Mesothelial cell of epicardium (in vitro differentiated cells): ENCODE data around the gene CKS2. TPM values are rescaled to one million over a fixed set of nuclear protein-coding genes. Genes with fewer than 3 reads are reported as not detected.
"Not testable (repeated sequence)": the region's sequence is repeated elsewhere in the genome, so short reads cannot be mapped to it uniquely, and the experiment has no call there.

Source experiments
- DNase-seq, 2 experiments: peaks; one replicate each; pipeline ENCODE4 v3.0.0; 2021; ENCODE audit warnings: low spot score in 2 of 2; ENCODE audit not compliant: unreplicated experiment in 2 of 2
- H3K27ac Mint-ChIP-seq: 2 replicates; pipeline ENCODE4 v1.8.0; 2021; ENCODE audit warnings: mixed read lengths
- H3K27me3 Mint-ChIP-seq: 2 replicates; pipeline ENCODE4 v1.8.0; 2021; ENCODE audit warnings: low read depth, mixed read lengths
- H3K36me3 Mint-ChIP-seq: 2 replicates; pipeline ENCODE4 v1.8.0; 2021; ENCODE audit warnings: mixed read lengths
- H3K4me1 Mint-ChIP-seq: 2 replicates; pipeline ENCODE4 v1.8.0; 2021; ENCODE audit warnings: mixed read lengths
- H3K4me3 Mint-ChIP-seq: 2 replicates; pipeline ENCODE4 v1.8.0; 2021; ENCODE audit warnings: mild to moderate bottlenecking, moderate library complexity, mixed read lengths
- H3K9me3 Mint-ChIP-seq: 2 replicates; pipeline ENCODE4 v1.8.0; 2021; ENCODE audit warnings: mixed read lengths
- total RNA-seq: library from RNA; stranded (reverse); gene quantifications from 3 replicates; pipeline ENCODE4 v1.2.1, GENCODE V29; 2021
- TF ChIP-seq, protein P1 (sequence below): fragments of 200-600 bp; sonication (generic); IDR thresholded peaks from one replicate; pipeline ENCODE4 v1.5.0; 2021; ENCODE audit warnings: antibody characterized with exemption; ENCODE audit not compliant: unreplicated experiment

Gene CKS2
- total RNA-seq, 1 donor from 2014 or later, result 54.9 TPM

DNA sequence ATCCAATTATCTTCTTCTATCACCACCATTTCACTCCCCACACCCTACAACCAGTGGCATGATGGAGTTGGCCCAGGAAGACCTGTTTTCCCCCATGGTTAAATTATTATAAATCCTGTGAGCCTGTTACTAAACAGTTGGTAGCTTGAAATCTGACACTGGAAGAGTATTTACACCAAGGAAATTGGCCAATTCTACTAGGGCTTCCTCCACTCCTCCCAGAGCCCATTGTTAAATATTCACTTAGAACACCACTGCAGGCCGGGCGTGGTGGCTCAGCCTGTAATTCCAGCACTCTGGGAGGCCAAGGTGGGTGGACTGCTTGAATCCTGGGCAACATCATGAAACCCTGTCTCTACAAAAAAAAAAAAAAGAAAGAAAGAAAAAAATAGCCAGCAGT, 32.4 kb upstream of the CKS2 start:
- Mint-ChIP-seq H3K27ac (no peak overlapping the region), H3K4me3 (no peak overlapping the region), H3K36me3 (peaks cover 11% of the 10 kb centered on the region), H3K9me3 (peaks cover 24% of the 10 kb centered on the region), H3K27me3 (no peaks in the 10 kb centered on the region), H3K4me1 (no peaks in the 10 kb centered on the region)
- DNase-seq, result no peak
- TF ChIP-seq, protein P1, sequence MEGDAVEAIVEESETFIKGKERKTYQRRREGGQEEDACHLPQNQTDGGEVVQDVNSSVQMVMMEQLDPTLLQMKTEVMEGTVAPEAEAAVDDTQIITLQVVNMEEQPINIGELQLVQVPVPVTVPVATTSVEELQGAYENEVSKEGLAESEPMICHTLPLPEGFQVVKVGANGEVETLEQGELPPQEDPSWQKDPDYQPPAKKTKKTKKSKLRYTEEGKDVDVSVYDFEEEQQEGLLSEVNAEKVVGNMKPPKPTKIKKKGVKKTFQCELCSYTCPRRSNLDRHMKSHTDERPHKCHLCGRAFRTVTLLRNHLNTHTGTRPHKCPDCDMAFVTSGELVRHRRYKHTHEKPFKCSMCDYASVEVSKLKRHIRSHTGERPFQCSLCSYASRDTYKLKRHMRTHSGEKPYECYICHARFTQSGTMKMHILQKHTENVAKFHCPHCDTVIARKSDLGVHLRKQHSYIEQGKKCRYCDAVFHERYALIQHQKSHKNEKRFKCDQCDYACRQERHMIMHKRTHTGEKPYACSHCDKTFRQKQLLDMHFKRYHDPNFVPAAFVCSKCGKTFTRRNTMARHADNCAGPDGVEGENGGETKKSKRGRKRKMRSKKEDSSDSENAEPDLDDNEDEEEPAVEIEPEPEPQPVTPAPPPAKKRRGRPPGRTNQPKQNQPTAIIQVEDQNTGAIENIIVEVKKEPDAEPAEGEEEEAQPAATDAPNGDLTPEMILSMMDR, result no peak

DNA sequence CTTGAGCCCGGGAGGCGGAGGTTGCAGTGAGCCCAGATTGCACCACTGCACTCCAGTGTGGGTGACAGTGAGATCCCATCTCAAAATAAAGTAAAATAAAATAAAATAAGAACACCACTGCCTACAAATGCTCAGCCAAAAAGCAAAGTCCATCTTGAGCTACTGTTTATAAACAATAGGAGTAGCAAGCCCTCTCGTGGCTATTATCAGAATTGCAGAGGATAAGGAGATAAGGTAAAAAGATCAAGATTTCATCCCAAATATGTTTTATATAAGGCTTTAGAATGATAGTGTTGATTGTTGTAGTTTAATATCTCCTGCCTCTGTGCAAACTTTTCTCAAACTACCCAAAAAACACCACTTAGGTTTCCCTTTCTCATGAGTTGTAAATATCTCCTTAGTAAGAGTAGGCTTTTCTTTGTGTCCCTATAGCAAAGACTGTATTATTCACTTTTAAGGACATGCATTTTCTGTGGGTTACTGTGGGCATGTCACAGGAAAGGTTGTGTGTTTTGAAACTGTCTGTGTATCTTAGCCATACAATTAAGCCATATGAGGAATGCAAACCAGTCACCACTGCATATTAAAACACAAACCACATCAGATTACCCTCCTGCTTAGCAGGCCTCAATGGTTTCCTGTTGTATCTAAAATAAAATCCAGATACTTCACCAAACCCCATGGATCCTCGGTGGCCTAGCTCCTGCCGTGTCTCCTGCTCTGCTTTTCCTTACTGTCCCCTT, 31.8 kb upstream of the CKS2 start:
- H3K4me3 Mint-ChIP-seq, result no peak overlapping the region
- no peaks in the 10 kb centered on the region for H3K27me3 Mint-ChIP-seq
- no peak overlapping the region for H3K27ac Mint-ChIP-seq
- peaks cover 18% of the 10 kb centered on the region for H3K9me3 Mint-ChIP-seq
- peaks cover 8% of the 10 kb centered on the region for H3K36me3 Mint-ChIP-seq
- H3K4me1 Mint-ChIP-seq, result no peaks in the 10 kb centered on the region
- TF ChIP-seq, protein P1, result peak; percentile 76
- no peak for DNase-seq

- Mint-ChIP-seq H3K4me1 (no peaks in the 10 kb centered on the region), H3K9me3 (peaks cover 6% of the 10 kb centered on the region), H3K36me3 (peaks cover 3% of the 10 kb centered on the region), H3K27me3 (no peaks in the 10 kb centered on the region), H3K4me3 (no peak overlapping the region), H3K27ac (no peak overlapping the region)
- DNase-seq, result no peak
- TF ChIP-seq, protein P1, result no peak
Measured at GRCh38 chr9:89281106-89281505, 29.9 kb upstream of the CKS2 start.

GRCh38 chr9:89282248-89282968, 28.6 kb upstream of the CKS2 start:
- H3K27ac Mint-ChIP-seq, H3K9me3 Mint-ChIP-seq, H3K4me1 Mint-ChIP-seq, H3K4me3 Mint-ChIP-seq, H3K27me3 Mint-ChIP-seq, DNase-seq, H3K36me3 Mint-ChIP-seq: not testable (repeated sequence)

GRCh38 chr9:89284076-89284475, 26.9 kb upstream of the CKS2 start:
- no peak for DNase-seq
- TF ChIP-seq, protein P1, result no peak
- H3K4me1 Mint-ChIP-seq, result no peaks in the 10 kb centered on the region
- H3K9me3 Mint-ChIP-seq, result no peaks in the 10 kb centered on the region
- H3K27ac Mint-ChIP-seq, result no peak overlapping the region
- no peak overlapping the region for H3K4me3 Mint-ChIP-seq
- no peaks in the 10 kb centered on the region for H3K36me3 Mint-ChIP-seq
- H3K27me3 Mint-ChIP-seq, result no peaks in the 10 kb centered on the region

DNA sequence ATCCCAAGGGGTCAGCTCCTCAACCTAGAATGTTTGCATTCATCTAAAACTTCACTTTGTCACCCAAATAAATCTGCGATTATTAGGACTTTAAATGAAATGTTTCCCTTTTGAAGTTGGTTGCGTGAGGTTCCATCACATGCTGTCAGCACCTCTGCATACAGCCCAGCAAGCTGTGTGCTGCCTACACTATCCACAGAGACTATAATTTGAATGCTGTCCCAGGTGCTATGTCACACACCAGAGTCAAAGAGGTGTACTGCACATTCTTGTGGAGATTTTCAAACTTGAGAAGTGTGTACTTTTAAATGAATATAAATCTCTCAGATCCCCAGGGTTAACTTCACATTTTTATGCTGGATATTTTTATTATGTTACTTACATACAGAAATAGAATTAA, 19.3 kb upstream of the CKS2 start:
- peaks cover 4% of the 10 kb centered on the region for H3K4me1 Mint-ChIP-seq
- no peak for DNase-seq
- TF ChIP-seq, protein P1, result no peak
- H3K36me3 Mint-ChIP-seq, result no peaks in the 10 kb centered on the region
- peaks cover 13% of the 10 kb centered on the region for H3K9me3 Mint-ChIP-seq
- H3K27ac Mint-ChIP-seq, result no peak overlapping the region
- no peaks in the 10 kb centered on the region for H3K27me3 Mint-ChIP-seq
- no peak overlapping the region for H3K4me3 Mint-ChIP-seq
